Measurements from ENCODE around the gene PRRG1. TPM values are rescaled to one million over a fixed set of nuclear protein-coding genes. Genes with fewer than 3 reads are reported as not detected.
A peak's percentile ranks its signal among the peaks of the same experiment; 100 is the strongest.
"Not testable (repeated sequence)": the region's sequence is repeated elsewhere in the genome, so short reads cannot be mapped to it uniquely, and the experiment has no call there.

PRRG1 gene
- total RNA-seq (2014; rRNA removed; shearing (Covaris generic); ENCODE audit: low replicate concordance), result not detected in 2 replicates

DNA sequence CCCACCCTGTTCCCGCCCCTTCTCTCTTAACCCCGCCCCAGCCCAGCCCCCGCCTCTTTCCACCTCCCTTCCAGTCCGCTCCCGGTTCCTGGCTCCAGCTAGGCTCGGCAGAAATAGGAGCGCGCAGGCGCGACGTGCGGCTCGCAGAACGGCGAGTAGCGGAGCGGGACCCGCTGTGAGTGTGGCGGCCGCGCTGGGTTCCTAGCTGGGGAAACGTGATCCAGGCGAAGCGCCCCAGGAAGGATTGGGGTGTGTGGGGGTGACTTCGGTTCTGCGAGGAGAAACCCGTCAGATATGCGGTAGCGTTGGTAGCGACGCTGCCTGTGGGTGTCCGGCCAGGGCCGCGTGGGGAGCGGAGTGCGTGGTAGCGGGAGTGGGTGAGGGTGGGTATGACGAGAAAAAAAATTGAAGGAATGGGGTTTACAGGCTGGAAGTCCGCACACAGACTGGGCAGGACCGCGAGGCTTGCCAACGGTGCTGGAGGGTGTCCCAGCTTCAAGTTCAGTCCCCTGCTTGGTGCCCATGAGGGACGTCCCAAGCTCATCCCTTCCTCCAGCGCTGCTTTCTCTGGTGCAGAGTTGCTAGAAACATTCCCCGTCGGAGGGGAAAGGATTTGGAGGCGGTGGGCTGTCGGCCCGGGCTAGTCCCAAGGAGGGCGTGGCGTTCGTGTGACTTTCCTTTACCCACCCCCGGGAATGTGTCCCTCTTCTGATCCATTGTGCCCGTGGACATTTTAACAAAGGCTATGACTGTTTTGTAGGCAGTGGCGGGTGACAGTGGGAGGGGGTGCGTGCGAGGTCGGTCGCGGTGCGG, at the start of gene PRRG1:
PRRG1 (plus strand) TSS at position 144 of the 813 bp plus-strand sequence. CDS start 56,886 bp downstream, outside the sequence.
- no peak within 1 kb of the TSS for H3K4me3 ChIP-seq (ENCODE audit: low read length)
- no peaks in the 10 kb centered on the region for H3K9me2 ChIP-seq (replicated peaks; ENCODE audit: insufficient read depth, low read length)
- no peaks in the 10 kb centered on the region for H3K9me3 ChIP-seq (ENCODE audit: low read length)
- DNase-seq, result no peak
- no peak within 1 kb of the TSS for H2AFZ ChIP-seq (ENCODE audit: low read length)
- no peaks in the 10 kb centered on the region for H3K79me2 ChIP-seq (ENCODE audit: low read length)
- H3K9ac ChIP-seq (ENCODE audit: low read length), result no peak within 1 kb of the TSS
- no peaks in the 10 kb centered on the region for H3K27me3 ChIP-seq (ENCODE audit: low read length)
- H4K20me1 ChIP-seq (ENCODE audit: insufficient read depth, low read depth, low read length), result no peaks in the 10 kb centered on the region
- no peak within 1 kb of the TSS for H3K27ac ChIP-seq (ENCODE audit: low read length)
- no peaks in the 10 kb centered on the region for H3K36me3 ChIP-seq (ENCODE audit: insufficient read depth, low read length)
- H3K4me2 ChIP-seq (ENCODE audit: low read depth, low read length, poor library complexity, severe bottlenecking), result no peak within 1 kb of the TSS
- no peaks in the 10 kb centered on the region for H3K4me1 ChIP-seq (ENCODE audit: low read length)

DNA sequence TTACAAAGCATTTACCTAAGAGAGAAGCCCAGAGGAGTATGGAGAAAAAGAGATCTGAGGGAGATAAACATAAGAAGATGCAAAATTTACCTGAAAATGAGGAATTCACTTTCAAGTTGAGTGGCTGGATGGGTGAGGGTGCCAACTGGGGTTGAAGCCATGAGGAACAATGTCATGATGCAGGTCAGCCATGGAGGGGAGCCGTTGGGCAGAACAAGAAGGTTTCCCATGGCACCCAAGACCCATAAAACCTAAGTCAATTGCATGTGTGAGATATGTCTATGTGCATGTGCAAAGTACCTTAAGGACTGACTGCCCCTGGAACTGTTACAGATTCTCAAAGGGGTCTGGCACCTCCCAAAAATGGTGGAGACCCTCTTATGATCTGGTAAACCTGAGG, 46.6 kb upstream of the PRRG1 start:
- Histone ChIP-seq H3K4me3 (ENCODE audit: low read length) (no peak overlapping the region), H3K9ac (ENCODE audit: low read length) (no peak overlapping the region), H3K4me2 (ENCODE audit: low read depth, low read length, poor library complexity, severe bottlenecking) (no peak overlapping the region), H3K9me3 (ENCODE audit: low read length) (no peaks in the 10 kb centered on the region), H2AFZ (ENCODE audit: low read length) (no peak overlapping the region), H3K27ac (ENCODE audit: low read length) (no peak overlapping the region), H4K20me1 (ENCODE audit: insufficient read depth, low read depth, low read length) (no peaks in the 10 kb centered on the region), H3K4me1 (ENCODE audit: low read length) (no peaks in the 10 kb centered on the region), H3K9me2 (replicated peaks; ENCODE audit: insufficient read depth, low read length) (no peaks in the 10 kb centered on the region), H3K79me2 (ENCODE audit: low read length) (no peaks in the 10 kb centered on the region), H3K27me3 (ENCODE audit: low read length) (no peaks in the 10 kb centered on the region), H3K36me3 (ENCODE audit: insufficient read depth, low read length) (no peaks in the 10 kb centered on the region)
- peak; percentile 45 for DNase-seq

DNA sequence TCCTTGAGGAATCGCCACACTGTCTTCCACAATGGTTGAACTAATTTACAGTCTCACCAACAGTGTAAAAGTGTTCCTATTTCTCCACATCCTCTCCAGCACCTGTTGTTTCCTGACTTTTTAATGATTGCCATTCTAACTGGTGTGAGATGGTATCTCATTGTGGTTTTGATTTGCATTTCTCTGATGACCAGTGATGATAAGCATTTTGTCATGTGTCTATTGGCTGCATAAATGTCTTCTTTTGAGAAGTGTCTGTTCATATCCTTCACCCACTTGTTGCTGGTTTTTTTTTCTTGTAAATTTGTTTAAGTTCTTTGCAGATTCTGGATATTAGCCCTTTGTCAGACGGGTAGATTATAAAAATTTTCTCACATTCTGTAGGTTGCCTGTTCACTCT, 43.9 kb upstream of the PRRG1 start:
- H3K36me3 ChIP-seq (ENCODE audit: insufficient read depth, low read length); H4K20me1 ChIP-seq (ENCODE audit: insufficient read depth, low read depth, low read length); DNase-seq; H3K9ac ChIP-seq (ENCODE audit: low read length); H3K79me2 ChIP-seq (ENCODE audit: low read length); H2AFZ ChIP-seq (ENCODE audit: low read length); H3K27me3 ChIP-seq (ENCODE audit: low read length); H3K9me3 ChIP-seq (ENCODE audit: low read length); H3K4me2 ChIP-seq (ENCODE audit: low read depth, low read length, poor library complexity, severe bottlenecking); H3K4me3 ChIP-seq (ENCODE audit: low read length); H3K9me2 ChIP-seq (replicated peaks; ENCODE audit: insufficient read depth, low read length); H3K4me1 ChIP-seq (ENCODE audit: low read length); H3K27ac ChIP-seq (ENCODE audit: low read length): not testable (repeated sequence)

DNA sequence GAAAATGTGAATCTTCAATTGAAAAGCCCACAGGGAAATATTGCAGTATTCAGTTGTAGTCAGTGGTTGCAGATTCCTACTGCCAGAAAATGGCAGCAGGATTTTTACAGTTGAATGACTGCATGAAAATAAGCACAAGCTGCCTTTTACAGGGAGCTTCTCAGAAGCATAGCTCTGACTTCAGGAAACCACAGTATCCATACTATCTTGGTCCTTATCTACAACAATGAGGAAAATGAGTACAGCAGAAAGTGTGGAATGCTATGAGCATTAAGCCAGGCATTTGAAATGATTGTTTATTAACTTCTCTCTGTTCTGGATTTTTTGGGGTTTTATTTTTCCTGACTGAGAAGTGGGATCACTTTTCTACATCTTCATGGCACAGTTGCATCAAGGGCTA, 34.6 kb upstream of the PRRG1 start:
- Histone ChIP-seq H3K36me3 (ENCODE audit: insufficient read depth, low read length) (no peaks in the 10 kb centered on the region), H3K9me3 (ENCODE audit: low read length) (no peaks in the 10 kb centered on the region), H3K4me3 (ENCODE audit: low read length) (no peak overlapping the region), H3K4me2 (ENCODE audit: low read depth, low read length, poor library complexity, severe bottlenecking) (no peak overlapping the region), H2AFZ (ENCODE audit: low read length) (no peak overlapping the region), H3K27ac (ENCODE audit: low read length) (no peak overlapping the region), H3K79me2 (ENCODE audit: low read length) (no peaks in the 10 kb centered on the region), H3K9ac (ENCODE audit: low read length) (no peak overlapping the region), H4K20me1 (ENCODE audit: insufficient read depth, low read depth, low read length) (no peaks in the 10 kb centered on the region), H3K9me2 (replicated peaks; ENCODE audit: insufficient read depth, low read length) (no peaks in the 10 kb centered on the region), H3K4me1 (ENCODE audit: low read length) (no peaks in the 10 kb centered on the region), H3K27me3 (ENCODE audit: low read length) (no peaks in the 10 kb centered on the region)
- no peak for DNase-seq

DNA sequence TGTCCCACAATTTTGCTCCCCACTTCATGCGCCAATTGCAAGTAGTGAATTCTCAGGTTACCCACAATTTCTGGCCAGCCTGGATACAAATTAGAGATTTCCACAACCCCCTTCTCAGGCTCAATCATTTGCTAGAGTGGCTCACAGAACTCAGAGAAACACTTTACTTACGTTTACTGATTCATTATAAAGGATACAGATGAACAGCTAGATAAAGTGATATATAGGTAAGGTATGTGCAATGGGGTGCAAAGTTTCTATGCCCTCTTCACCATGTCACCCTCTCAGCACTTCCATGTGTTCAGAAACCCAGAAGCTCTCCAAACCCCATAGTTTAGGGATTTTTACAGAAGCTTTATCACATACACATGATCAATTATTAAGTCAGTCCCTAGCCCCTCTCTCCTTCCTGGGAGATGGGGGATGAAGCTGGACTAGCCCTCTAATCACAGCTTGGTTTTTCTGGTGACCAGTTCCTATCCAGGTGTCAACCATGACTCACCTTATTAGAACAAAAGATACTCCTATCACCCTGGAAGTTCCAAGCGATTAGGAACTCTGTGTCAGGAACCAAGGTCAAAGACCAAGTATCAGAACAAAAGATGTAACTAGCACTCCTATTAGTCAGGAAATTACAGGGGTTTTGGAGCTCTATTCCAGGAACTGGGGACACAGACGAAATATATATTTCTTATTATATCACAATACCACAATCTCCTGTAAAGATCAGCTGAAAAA, 33.5 kb upstream of the PRRG1 start:
- H3K4me2 ChIP-seq (ENCODE audit: low read depth, low read length, poor library complexity, severe bottlenecking), result no peak overlapping the region
- no peaks in the 10 kb centered on the region for H3K36me3 ChIP-seq (ENCODE audit: insufficient read depth, low read length)
- no peak overlapping the region for H3K27ac ChIP-seq (ENCODE audit: low read length)
- DNase-seq, result no peak
- H3K27me3 ChIP-seq (ENCODE audit: low read length), result no peaks in the 10 kb centered on the region
- no peaks in the 10 kb centered on the region for H3K9me2 ChIP-seq (replicated peaks; ENCODE audit: insufficient read depth, low read length)
- H3K9ac ChIP-seq (ENCODE audit: low read length), result no peak overlapping the region
- no peak overlapping the region for H3K4me3 ChIP-seq (ENCODE audit: low read length)
- no peaks in the 10 kb centered on the region for H4K20me1 ChIP-seq (ENCODE audit: insufficient read depth, low read depth, low read length)
- no peak overlapping the region for H2AFZ ChIP-seq (ENCODE audit: low read length)
- no peaks in the 10 kb centered on the region for H3K9me3 ChIP-seq (ENCODE audit: low read length)
- H3K4me1 ChIP-seq (ENCODE audit: low read length), result no peaks in the 10 kb centered on the region
- H3K79me2 ChIP-seq (ENCODE audit: low read length), result no peaks in the 10 kb centered on the region

DNA sequence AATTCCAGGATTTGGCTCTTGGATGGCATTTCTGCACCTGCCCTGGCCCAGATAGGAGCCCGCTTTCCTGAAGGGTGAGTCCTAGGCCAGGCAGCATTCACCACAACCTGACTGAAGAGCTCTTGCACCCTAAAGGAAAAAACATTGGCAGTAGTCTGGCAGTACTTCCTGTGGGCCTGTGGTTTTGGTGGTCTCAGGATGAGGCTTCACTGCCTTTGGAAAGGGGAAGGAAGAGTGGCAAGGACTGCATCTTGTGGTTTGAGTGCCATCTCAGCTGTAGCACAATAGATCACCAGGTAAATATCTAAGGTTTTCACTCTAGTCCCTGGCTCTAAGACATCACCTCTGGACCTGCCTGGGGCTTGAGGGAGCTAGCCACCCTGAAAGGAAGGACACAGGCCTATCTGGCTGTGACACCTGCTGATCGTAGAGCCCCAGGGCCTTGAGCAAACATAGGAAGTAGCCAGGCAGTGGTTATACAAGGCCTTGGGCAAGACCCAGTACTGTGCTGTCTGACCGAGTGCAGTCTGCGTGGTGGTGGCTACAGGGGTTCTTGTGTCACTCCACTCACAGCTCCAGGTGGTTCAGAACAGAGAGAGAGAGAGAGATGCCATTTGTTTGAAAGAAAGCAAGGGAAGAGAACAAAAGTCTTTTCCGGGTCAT, 28.5 kb upstream of the PRRG1 start:
- no peaks in the 10 kb centered on the region for H3K4me1 ChIP-seq (ENCODE audit: low read length)
- no peak for DNase-seq
- H4K20me1 ChIP-seq (ENCODE audit: insufficient read depth, low read depth, low read length), result no peaks in the 10 kb centered on the region
- no peak overlapping the region for H3K9ac ChIP-seq (ENCODE audit: low read length)
- no peaks in the 10 kb centered on the region for H3K9me2 ChIP-seq (replicated peaks; ENCODE audit: insufficient read depth, low read length)
- no peak overlapping the region for H3K27ac ChIP-seq (ENCODE audit: low read length)
- no peak overlapping the region for H3K4me2 ChIP-seq (ENCODE audit: low read depth, low read length, poor library complexity, severe bottlenecking)
- no peaks in the 10 kb centered on the region for H3K27me3 ChIP-seq (ENCODE audit: low read length)
- no peaks in the 10 kb centered on the region for H3K79me2 ChIP-seq (ENCODE audit: low read length)
- H3K4me3 ChIP-seq (ENCODE audit: low read length), result no peak overlapping the region
- H2AFZ ChIP-seq (ENCODE audit: low read length), result no peak overlapping the region
- no peaks in the 10 kb centered on the region for H3K36me3 ChIP-seq (ENCODE audit: insufficient read depth, low read length)
- H3K9me3 ChIP-seq (ENCODE audit: low read length), result no peaks in the 10 kb centered on the region

DNA sequence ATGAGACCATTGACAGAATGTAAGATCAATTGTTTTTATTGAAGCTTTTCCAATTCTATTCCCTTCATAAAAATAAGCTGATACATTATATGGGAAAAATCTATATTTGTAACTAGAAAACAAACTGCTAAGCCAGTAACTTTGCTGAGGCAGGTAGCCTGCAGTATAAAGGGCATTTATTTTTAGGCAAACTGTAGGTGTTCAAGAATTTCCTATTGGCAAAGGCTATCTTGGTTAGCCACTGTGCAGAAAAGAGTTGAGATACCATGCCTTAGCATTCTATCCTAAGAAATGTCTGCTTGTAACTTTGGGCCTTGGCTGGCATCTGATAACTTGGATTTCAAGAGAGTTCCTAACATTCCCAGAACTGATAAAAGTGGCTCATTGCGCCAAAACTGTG, 18.5 kb upstream of the PRRG1 start:
- no peak overlapping the region for H3K9ac ChIP-seq (ENCODE audit: low read length)
- H4K20me1 ChIP-seq (ENCODE audit: insufficient read depth, low read depth, low read length), result no peaks in the 10 kb centered on the region
- no peaks in the 10 kb centered on the region for H3K36me3 ChIP-seq (ENCODE audit: insufficient read depth, low read length)
- H3K27me3 ChIP-seq (ENCODE audit: low read length), result no peaks in the 10 kb centered on the region
- no peaks in the 10 kb centered on the region for H3K4me1 ChIP-seq (ENCODE audit: low read length)
- H3K9me2 ChIP-seq (replicated peaks; ENCODE audit: insufficient read depth, low read length), result no peaks in the 10 kb centered on the region
- no peak overlapping the region for H2AFZ ChIP-seq (ENCODE audit: low read length)
- no peak for DNase-seq
- no peak overlapping the region for H3K4me3 ChIP-seq (ENCODE audit: low read length)
- H3K79me2 ChIP-seq (ENCODE audit: low read length), result no peaks in the 10 kb centered on the region
- H3K4me2 ChIP-seq (ENCODE audit: low read depth, low read length, poor library complexity, severe bottlenecking), result no peak overlapping the region
- H3K27ac ChIP-seq (ENCODE audit: low read length), result no peak overlapping the region
- no peaks in the 10 kb centered on the region for H3K9me3 ChIP-seq (ENCODE audit: low read length)

DNA sequence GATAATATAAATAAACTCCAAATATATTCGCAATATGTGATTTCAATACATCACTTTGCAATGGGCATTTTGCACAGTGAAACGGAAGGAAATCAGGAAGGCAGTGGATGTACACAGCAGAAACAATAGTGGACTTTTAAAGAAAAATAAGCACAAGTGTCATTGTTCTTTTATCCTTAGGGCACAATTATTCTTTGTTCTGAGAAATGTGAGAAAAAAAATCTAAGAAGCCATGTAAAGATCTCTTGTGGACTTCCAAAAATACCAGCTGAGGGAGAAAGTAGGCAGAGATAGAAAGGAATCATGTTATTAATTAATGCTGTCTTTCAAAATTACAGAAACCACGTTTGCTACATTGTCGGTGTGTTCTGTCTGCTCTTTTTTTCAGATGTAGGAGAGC, 17.6 kb upstream of the PRRG1 start:
- no peak overlapping the region for H3K4me3 ChIP-seq (ENCODE audit: low read length)
- H2AFZ ChIP-seq (ENCODE audit: low read length), result no peak overlapping the region
- H3K36me3 ChIP-seq (ENCODE audit: insufficient read depth, low read length), result no peaks in the 10 kb centered on the region
- H3K9me3 ChIP-seq (ENCODE audit: low read length), result no peaks in the 10 kb centered on the region
- H3K79me2 ChIP-seq (ENCODE audit: low read length), result no peaks in the 10 kb centered on the region
- H4K20me1 ChIP-seq (ENCODE audit: insufficient read depth, low read depth, low read length), result no peaks in the 10 kb centered on the region
- no peak overlapping the region for H3K27ac ChIP-seq (ENCODE audit: low read length)
- no peak for DNase-seq
- H3K27me3 ChIP-seq (ENCODE audit: low read length), result no peaks in the 10 kb centered on the region
- no peaks in the 10 kb centered on the region for H3K9me2 ChIP-seq (replicated peaks; ENCODE audit: insufficient read depth, low read length)
- no peak overlapping the region for H3K4me2 ChIP-seq (ENCODE audit: low read depth, low read length, poor library complexity, severe bottlenecking)
- H3K9ac ChIP-seq (ENCODE audit: low read length), result no peak overlapping the region
- no peaks in the 10 kb centered on the region for H3K4me1 ChIP-seq (ENCODE audit: low read length)
